ENCODE measurements around the gene S1PR5.

S1PR5 gene

DNA sequence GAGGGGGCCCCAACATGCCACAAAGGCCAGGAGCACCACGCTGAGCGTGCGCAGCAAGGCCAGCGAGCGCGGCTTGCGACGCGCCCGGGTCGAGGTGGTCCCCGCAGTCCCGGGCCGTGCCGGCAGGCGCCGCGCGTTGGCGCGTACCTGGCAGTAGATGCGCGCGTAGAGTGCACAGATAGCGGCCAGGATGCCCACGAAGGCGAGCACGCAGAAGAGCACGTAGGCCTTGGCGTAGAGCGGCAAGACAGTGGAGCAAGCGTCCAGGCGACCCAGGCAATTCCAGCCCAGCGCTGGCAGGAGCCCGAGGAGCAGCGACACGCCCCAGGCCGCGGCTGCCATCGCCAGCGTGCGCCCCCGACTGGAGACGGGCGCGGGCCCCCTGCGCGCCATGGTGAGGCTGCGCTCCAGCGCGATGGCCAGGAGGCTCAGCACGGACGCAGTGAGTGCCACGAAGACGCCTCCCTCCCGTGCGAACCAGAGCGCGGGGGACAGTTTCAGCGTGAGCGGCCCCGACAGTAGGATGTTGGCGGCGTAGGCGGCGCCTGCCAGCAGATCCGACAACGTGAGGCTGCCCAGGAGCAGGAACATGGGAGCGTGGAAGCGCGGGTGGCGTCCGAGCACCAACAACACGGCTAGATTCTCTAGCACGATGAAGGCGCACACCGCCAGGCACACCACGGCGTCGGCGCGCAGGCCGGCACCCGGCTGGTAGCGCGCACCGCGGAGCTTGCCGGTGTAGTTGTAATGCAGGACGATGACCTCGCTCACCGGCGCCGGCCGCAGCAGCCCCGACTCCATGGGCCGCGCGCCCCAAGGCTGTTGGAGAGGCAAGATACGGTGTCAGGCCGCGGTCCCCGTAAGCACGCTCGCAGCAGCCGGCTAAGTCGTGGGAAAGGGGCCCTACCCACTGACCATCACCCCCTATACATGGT, 2.8 kb downstream of the S1PR5 start:
- DNase-seq: peak; percentile 74

DNA sequence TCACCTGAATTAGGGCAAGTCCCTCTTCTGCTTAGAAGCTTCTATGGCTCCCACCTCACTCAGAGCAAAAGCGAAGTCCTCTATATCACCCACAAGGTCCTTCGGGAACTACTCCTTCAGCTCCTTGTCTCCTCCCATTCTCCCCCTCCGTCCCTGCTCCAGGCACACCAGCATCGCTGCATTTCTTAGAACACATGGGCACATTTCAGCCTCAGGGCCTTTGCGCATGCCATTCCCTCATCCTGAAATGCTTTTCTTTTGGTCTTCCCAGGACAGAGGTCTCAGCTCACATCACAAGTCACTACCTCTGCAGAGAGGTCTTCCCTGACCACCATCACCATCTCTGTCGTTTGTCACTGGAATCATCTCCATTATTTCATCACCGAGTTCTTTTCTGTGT, 4.0 kb downstream of the S1PR5 start:
- DNase-seq: no peak

DNA sequence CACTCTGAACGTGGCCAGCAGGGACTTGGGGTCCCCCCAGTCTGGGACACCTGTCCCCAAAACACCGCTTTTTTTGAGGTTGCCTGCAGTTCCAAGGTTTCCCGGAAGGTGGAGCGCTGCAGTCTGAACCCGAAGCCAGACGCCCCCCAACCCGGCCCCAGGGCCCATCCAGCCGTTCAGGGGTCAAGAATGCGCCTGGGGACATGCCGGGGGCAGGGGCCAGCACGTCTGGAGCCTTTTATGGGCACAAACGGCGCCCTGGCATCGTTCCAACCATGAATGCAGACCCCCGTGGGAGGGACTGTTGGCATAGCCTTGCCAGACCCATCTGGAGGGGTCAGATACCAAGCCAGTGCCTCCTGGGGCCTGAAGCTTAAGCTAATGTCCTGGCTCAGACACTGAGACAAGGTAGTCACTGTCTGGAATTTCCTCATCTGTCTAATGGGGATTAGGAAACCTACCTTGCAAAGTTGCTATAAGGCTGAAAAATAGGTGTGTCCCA, 6.9 kb downstream of the S1PR5 start:
- DNase-seq: peak; percentile 85

DNA sequence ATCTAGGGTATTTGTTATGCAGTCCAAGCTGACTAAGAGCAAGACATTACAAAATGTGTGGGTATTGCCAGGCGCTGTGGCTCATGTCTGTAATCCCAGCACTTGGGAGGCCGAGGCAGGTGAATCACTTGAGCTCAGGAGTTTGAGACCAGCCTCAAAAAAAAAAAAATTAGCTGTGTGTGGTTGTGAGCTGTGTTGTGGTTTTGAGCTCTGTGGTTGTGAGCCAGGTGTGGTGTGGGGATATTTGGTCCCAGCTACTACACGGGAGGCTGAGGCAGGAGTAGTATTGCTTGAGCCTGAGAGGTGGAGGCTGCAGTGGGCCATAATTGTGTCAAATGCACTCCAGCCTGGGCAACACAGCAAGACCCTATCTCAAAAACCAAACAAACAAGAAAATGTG, 8.5 kb downstream of the S1PR5 start:
- no peak for DNase-seq

- no peak for DNase-seq
Observed at GRCh38 chr19:10508036-10508435, 9.2 kb downstream of the S1PR5 start.

DNA sequence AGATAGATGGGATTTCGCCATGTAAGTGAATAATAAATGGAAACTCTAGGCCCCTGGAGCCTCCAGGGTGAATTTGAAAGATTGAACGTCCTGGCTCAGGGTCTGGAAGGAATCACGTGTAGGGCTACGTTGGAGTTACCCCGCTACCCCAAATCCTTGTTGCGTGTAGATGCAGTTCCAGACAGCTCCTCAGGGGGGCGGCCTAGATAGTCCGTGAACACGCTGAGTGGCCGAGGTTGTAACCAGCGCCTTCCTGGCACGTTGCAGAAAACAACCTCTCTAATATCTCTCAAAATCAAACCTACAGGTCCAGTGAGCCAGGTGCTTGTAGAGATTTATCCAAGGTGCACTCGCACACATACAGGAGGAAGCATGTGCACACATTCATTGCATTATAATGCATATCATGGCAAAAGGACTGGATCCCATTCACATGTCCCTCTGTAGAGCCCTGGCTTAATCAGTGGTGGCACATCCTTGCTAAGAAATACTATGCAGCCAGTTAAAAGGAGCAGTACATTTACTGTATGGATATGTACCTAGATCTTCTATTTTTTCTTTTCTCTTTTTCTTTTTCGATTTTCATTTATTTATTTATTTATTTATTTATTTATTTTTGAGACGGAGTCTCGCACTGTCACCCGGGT, 11.5 kb downstream of the S1PR5 start:
- DNase-seq: peak; percentile 93

DNA sequence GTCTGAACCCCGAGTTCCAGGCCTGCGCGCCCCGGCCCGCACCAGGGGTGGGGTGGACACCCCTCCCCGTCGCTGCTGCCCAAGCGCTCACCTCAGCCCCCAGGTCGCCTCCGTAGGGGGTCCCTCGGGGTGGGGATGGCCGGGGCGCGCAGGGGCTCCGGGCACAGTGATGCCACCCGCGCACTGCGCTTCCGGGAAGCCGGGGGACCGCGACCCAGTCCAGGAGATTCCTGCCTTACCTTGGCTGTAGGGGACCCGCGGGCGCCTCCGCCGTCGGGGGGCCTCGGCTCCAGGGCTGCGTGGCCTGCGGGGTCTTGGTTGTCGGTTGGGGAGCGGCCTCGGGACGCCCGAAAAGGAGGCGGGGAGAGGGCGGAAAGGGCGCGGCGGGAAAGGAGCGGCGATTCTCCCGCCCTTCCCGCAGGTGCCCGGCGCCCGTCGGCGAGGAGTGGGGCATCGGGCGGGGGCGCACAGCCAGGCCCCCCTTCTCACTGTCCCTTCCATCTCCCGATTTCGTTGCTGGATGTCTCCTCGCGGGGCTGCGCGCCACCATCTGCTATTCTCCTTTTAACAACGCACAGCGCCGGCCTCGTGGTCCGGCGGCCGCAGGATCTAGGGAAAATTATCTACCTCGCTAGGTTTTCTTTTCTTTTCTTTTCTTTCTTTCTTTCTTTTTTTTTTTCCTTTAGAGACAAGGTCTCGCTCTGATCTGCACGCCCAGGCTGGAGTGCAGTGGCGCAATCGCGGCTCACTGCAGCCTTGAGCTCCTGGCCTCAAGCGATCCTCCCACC, 14.1 kb downstream of the S1PR5 start, which contains the start of gene KEAP1:
Gene KEAP1, minus strand, starts transcription at position 355 of the 788 bp plus-strand sequence. CDS start 3,323 bp downstream, outside the sequence.
- DNase-seq: peak; percentile 82

DNA sequence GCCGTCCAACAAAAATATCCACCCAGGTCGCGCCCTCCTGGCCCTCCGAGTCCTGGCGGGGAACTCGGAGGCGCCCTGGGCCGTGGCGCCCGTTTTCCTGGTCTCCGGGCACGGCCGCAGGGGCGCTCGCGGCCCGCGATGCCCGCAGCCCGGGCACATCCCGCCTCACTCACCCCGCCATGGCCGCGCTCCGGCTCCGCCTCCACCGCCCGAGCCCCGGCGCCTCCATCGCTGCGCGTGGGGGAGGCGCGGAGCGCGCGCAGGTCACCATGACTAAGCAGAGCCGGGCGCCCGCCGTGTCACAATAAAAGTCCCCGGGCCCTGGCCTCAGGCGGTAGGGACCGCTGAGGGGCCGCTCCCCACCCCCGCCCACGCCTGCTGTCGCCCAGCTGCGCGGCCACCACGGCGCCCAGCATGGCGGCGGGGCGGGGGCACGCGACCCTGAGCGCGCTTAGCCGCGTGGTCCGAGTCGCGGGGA, 14.7 kb downstream of the S1PR5 start:
- peak; percentile 96 for DNase-seq

DNA sequence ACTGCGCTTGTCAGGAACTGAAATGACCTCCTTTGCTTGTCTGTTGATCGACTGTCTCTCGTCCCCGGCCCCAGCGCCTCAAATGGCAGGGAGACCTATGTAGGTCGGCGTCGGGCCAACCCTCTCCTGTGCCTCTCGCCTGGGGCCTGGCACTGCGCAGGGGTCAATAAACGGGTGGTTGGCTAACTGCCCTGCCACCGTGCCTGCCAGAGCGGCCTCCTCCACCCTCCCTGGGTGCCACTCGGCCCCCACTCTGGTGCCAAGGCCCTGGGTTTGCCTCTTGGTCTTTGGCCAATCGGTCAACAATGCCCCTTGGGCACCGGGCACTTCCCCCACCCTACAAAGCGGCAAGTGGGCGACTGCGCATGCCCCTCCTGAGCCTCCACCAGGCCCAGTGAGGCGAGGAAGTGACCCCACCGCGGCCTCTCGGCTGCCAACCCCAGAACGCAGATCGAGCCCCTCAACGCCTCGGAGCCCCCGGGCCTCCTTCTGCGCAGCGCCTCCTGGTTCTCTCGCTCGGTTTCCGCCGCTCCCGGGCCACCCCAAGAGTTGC, 15.2 kb downstream of the S1PR5 start:
- DNase-seq: peak; percentile 81

- no peak for DNase-seq
Observed at GRCh38 chr19:10500247-10500592, 17.0 kb downstream of the S1PR5 start.

DNA sequence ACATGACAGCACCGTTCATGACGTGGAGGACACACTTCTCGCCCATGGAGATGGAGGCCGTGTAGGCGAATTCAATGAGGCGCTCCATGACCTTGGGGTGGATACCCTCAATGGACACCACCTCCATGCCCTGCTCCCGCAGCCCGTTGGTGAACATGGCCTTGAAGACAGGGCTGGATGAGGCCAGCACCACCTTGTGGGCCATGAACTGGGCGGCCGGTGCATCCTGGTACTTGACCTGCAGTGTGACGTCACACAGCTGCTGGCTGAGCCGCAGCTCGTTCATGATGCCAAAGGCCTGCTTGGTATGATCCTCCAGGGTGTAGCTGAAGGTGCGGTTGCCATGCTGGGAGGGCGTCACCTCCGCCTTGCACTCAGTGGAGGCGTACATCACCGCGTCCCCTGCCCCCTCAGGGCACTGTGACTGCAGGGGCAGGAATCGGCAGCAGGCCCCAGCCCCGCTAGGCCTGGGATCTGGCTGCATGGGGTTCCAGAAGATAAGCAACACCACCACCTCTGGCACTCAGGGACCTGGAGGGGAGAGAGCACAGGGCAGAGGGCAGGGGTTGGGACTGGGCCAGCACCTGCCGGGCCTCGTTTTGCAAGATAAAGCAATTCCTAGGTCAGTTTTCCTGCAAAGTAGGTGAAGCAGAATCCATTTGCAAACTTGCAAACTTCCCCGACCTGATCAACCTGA, 17.5 kb downstream of the S1PR5 start:
- DNase-seq: no peak

DNA sequence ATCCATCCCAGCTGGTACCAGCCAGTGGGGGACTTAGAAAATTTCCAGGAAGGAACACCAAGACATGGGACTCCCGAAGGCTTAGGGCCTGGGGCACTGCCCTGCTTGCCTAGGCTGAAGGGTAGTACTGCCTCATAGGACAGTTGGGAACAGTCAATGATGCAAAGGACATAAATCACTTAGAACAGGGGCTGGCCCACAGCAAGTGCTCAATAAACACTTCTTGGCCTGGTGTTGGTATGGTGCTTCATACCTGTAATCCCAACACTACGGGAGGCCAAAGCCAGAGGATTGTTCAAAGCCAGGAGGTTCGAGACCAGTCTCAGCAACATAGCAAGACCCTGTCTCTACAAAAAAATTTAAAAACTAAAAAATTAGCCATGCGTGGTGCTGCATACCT, 19.9 kb downstream of the S1PR5 start:
- no peak for DNase-seq

- DNase-seq: no peak
Observed at GRCh38 chr19:10491472-10492047, 25.7 kb downstream of the S1PR5 start.

GRCh38 chr19:10486551-10486950, 30.7 kb downstream of the S1PR5 start:
- DNase-seq: no peak

DNA sequence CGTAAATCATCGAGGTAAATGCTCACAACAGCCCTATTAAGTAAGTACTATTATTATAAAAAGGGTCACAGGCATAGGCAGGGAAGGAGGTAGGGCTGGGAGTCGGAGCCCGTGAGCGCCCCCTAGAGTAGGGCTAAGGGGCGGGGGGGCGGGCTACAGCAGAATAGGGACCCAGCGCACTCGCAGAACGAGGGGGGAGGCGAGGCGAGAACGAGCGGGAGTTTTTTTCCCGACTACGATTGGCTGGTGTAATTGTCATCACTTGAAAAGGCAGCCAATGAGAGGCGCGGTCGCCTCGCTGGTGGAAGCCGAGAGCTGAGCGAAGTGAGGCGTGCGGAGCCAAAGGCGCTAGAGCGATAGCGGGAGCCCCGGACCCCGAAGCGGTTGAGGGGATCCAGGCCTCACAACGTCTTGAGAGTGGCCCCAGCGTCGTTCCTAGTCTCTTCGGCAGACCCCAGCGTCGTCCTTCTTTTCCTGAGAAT, 38.3 kb downstream of the S1PR5 start:
- DNase-seq: peak; percentile 95

- DNase-seq: no peak
Observed at GRCh38 chr19:10478476-10478875, 38.8 kb downstream of the S1PR5 start.

- DNase-seq: no peak
Observed at GRCh38 chr19:10474962-10475451, 42.2 kb downstream of the S1PR5 start.

DNA sequence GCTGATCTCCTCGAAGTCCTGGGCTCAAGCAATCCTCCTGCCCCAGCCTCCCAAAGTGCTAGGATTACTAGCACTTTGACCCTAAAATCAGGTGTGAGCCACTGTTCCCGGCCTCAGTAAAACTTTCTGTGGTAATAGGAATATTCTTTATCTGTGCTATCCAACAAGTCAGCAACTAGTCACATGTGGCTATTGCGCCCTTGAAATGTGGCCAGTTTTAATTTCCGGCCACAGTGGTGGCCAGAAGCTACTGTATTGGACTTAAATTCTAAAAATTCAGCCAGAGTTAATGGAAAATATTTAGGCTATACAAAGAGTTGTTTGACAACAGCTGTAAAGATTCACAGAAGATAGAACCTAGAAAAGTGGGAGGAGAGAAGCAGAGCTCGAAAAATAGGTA, 44.1 kb downstream of the S1PR5 start:
- no peak for DNase-seq

DNA sequence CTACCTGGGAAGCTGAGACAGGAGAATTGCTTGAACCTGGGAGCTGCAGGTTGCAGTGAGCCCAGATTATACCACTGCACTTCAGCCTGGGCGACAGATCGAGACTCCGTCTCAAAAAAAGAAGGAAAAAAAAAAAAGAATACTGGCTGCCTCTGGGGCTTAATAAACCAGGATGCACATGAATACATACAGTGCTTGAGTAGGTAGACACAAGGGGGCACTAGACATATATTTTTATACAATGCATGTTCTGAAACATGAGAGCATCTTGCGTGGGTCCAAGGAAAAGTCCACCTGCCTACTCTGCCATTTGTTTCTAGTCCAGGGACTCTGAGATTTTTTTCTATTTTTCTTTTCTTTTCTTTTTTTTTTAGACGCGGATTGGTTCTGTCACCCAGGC, 45.3 kb downstream of the S1PR5 start:
- DNase-seq: no peak

- no peak for DNase-seq
Observed at GRCh38 chr19:10468133-10468532, 49.1 kb downstream of the S1PR5 start.

GRCh38 chr19:10467104-10467706, 50.0 kb downstream of the S1PR5 start:
- no peak for DNase-seq
